Activated naive CD8-positive, alpha-beta T cell treated with anti-CD3 and anti-CD28 coated beads, Interleukin-2, amount 10 ng/mL, durations not matched to agents 7 days and 5 days (primary cell): ENCODE results near the gene OR2F2. TPM values are rescaled to one million over a fixed set of nuclear protein-coding genes. Genes with fewer than 3 reads are reported as not detected.

Source experiments
- ATAC-seq: fragments of 150-1000 bp; cut with Tn5 transposase; one replicate; pipeline ENCODE4 v1.10.0; 2021; ENCODE audit warnings: low read depth, moderate library complexity
- POLR2A ChIA-PET: fragments of 350-600 bp; sonication (Branson Sonifier 250); formaldehyde crosslinking; loops from one replicate; lab custom pipeline; 2021; ENCODE audit warnings: antibody characterized with exemption; lab: Charles Lee
- DNase-seq: peaks from one replicate; pipeline ENCODE4 v3.0.0; 2021
- H3K27ac Mint-ChIP-seq: one replicate; pipeline ENCODE4 v1.8.0; 2022; ENCODE audit warnings: mild to moderate bottlenecking, mixed read lengths
- H3K27me3 Mint-ChIP-seq: one replicate; pipeline ENCODE4 v1.8.0; 2022; ENCODE audit warnings: mild to moderate bottlenecking, moderate library complexity, mixed read lengths
- H3K36me3 Mint-ChIP-seq: one replicate; pipeline ENCODE4 v1.8.0; 2021; ENCODE audit warnings: mild to moderate bottlenecking, mixed read lengths
- H3K4me1 Mint-ChIP-seq: one replicate; pipeline ENCODE4 v1.8.0; 2021; ENCODE audit warnings: mixed read lengths
- H3K4me3 Mint-ChIP-seq: one replicate; pipeline ENCODE4 v1.8.0; 2022; ENCODE audit warnings: mild to moderate bottlenecking, moderate library complexity, mixed read lengths
- H3K9me3 Mint-ChIP-seq: one replicate; pipeline ENCODE4 v1.8.0; 2021; ENCODE audit warnings: mixed read lengths
- total RNA-seq, 2 experiments: library from RNA; stranded (reverse); gene quantifications; one replicate each; pipeline ENCODE4 v1.2.3, GENCODE V29; 2021

The OR2F2 gene
- total RNA-seq, 2 experiments from 2014 or later, result not detected

DNA sequence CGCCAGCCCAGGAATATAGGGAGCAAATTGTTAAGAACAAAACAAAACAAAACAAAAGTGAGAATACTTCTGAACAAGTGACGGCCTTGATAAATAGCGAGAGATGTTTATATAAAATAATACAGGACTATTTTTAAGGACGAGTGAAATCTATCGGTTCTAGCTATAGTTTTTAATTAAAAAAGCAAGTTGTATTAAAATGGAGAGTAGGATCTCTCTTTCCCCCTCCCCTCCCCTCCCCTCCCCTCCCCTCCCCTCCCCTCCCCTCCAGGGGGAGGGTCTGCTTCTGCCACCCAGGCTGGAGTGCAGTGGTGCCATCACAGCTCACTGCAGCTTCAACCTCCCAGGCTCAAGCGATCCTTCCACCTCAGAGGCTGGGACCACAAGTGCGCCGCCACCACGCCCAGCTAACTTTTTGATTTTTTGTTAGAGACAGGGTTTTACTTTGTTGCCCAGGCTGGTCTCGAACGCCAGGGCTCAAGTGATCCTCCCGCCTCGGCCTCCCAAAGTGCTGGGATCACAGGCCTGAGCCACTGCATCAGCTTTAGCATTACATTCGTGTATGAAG lies 32.6 kb upstream of the OR2F2 start:
- H3K36me3 Mint-ChIP-seq, result no peaks in the 10 kb centered on the region
- no peaks in the 10 kb centered on the region for H3K9me3 Mint-ChIP-seq
- H3K27ac Mint-ChIP-seq, result peak overlapping the region; percentile 85
- peak overlapping the region; percentile 87 for H3K4me3 Mint-ChIP-seq
- no peak for ATAC-seq
- no peaks in the 10 kb centered on the region for H3K27me3 Mint-ChIP-seq
- POLR2A ChIA-PET, result interaction anchor here (0.6 to 1.6 kb wide), 3 partner anchors 9 to 17 kb away, joined by 4 to 10 read pairs (median 7); no protein-coding TSS in a partner anchor
- DNase-seq, result no peak
- H3K4me1 Mint-ChIP-seq, result peaks cover 21% of the 10 kb centered on the region

DNA sequence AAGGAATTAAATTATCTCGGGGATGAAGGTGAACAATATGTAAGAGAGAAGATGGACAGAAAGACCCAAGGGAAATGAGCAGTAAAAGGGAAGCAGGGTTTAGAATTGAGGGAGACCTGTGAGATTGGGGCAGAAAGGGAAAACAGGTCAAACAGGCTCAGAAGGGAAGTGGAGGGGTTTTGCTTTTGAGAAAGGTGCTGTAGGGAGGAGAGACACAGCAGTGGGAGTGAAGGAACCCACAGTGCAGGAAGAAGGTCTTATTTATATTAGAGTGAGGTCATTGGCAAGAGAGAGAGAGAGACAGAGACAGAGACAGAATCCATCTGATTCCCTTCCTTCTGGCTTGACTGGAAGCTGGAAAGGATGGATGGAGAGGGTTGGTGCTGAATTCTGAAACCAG lies 29.5 kb upstream of the OR2F2 start:
- peaks cover 3% of the 10 kb centered on the region for H3K27me3 Mint-ChIP-seq
- no peaks in the 10 kb centered on the region for H3K9me3 Mint-ChIP-seq
- H3K27ac Mint-ChIP-seq, result no peak overlapping the region
- POLR2A ChIA-PET, result no interaction called here
- no peak overlapping the region for H3K4me3 Mint-ChIP-seq
- H3K4me1 Mint-ChIP-seq, result peaks cover 14% of the 10 kb centered on the region
- no peak for ATAC-seq
- no peaks in the 10 kb centered on the region for H3K36me3 Mint-ChIP-seq
- no peak for DNase-seq

DNA sequence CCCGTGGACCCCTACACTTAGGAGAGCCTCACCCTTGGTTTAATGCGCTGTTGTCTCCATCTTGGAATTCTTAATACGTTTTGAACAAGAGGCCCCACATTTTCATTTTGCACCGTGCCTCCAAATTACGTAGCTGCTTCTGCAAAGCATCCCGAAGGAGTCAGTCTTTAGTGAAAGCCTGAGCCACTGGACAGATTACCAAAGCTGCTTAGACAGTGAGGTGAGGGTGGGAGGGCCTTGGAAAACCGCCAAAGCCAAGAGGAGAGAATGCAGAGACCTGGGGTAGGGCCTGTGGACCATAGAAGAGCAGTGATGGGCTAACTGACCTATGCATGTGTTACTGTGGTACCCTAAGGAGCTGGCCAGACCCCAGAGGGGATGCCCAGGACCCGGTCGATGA lies 28.9 kb upstream of the OR2F2 start:
- ATAC-seq (no peak), DNase-seq (no peak)
- Mint-ChIP-seq H3K4me1 (peaks cover 9% of the 10 kb centered on the region), H3K4me3 (no peak overlapping the region), H3K36me3 (no peaks in the 10 kb centered on the region), H3K27me3 (peaks cover 3% of the 10 kb centered on the region), H3K9me3 (no peaks in the 10 kb centered on the region), H3K27ac (no peak overlapping the region)
- POLR2A ChIA-PET, result no interaction called here

DNA sequence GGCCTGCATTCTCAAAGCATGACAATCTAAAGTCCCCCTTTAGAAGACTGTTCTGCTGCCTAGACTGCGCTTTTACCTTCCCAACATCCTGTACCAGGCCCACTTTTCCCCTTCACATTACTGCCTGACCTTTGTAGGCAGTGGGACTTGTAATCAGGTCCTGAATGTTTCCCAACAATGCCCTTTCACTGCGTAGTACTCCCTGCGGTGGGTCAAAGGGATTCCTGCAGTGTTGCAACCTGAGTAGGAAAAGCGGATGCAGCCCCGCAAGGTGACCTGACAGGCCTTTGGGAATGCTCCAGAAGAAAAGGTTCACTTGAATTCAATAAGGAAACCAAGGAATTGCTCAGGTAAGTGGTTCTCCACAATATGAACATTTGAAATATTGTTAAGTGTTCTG lies 28.1 kb upstream of the OR2F2 start:
- Mint-ChIP-seq H3K4me3 (no peak overlapping the region), H3K27ac (no peak overlapping the region), H3K27me3 (peaks cover 3% of the 10 kb centered on the region), H3K9me3 (no peaks in the 10 kb centered on the region), H3K36me3 (no peaks in the 10 kb centered on the region), H3K4me1 (peaks cover 8% of the 10 kb centered on the region)
- ATAC-seq (no peak), DNase-seq (no peak)
- POLR2A ChIA-PET, result no interaction called here

DNA sequence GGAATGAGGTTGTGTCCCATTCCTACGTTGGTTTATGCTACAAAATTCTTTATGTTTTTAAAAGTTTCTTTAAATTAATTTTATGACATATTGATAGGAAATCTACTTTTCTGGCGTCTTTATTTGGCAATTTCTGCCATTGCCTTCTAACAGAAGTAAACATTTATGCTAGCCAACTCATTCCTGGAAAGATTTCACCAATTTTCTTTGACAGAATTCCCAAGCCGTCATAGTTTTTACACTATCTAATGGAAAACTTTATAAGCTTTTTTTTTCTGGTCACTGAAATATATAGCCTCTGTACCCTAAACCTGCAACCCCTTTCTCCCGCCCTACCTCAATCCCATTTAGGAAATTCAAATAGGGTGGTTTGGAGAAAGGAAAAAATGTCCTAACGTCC lies 26.9 kb upstream of the OR2F2 start:
- H3K4me3 Mint-ChIP-seq, result no peak overlapping the region
- ATAC-seq, result no peak
- H3K9me3 Mint-ChIP-seq, result no peaks in the 10 kb centered on the region
- peaks cover 6% of the 10 kb centered on the region for H3K4me1 Mint-ChIP-seq
- H3K27me3 Mint-ChIP-seq, result peaks cover 3% of the 10 kb centered on the region
- DNase-seq, result no peak
- no peaks in the 10 kb centered on the region for H3K36me3 Mint-ChIP-seq
- POLR2A ChIA-PET, result no interaction called here
- no peak overlapping the region for H3K27ac Mint-ChIP-seq

DNA sequence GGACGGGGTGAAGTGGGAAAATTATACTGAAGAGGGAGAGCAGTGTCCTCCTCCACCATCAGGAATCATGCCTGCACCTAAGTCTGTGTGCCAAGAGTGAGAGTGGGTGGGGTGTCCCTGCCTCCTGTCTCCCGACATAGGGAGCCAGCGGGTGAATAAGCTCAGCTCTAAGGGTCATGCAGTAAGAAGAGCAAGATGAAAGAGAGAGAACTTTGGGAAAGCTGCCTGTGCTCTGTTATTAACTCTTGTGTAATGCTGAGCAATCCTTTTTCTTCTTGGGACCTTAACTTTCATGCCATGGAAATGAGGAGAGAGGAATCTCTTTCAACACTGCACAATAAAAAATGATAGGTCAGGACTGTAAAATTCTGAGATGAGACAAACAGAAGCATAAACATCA lies 25.2 kb upstream of the OR2F2 start:
- H3K4me3 Mint-ChIP-seq, result no peak overlapping the region
- peaks cover 7% of the 10 kb centered on the region for H3K27me3 Mint-ChIP-seq
- ATAC-seq, result no peak
- no peaks in the 10 kb centered on the region for H3K9me3 Mint-ChIP-seq
- no peak overlapping the region for H3K27ac Mint-ChIP-seq
- no peaks in the 10 kb centered on the region for H3K36me3 Mint-ChIP-seq
- POLR2A ChIA-PET, result no interaction called here
- H3K4me1 Mint-ChIP-seq, result peaks cover 4% of the 10 kb centered on the region
- DNase-seq, result no peak

DNA sequence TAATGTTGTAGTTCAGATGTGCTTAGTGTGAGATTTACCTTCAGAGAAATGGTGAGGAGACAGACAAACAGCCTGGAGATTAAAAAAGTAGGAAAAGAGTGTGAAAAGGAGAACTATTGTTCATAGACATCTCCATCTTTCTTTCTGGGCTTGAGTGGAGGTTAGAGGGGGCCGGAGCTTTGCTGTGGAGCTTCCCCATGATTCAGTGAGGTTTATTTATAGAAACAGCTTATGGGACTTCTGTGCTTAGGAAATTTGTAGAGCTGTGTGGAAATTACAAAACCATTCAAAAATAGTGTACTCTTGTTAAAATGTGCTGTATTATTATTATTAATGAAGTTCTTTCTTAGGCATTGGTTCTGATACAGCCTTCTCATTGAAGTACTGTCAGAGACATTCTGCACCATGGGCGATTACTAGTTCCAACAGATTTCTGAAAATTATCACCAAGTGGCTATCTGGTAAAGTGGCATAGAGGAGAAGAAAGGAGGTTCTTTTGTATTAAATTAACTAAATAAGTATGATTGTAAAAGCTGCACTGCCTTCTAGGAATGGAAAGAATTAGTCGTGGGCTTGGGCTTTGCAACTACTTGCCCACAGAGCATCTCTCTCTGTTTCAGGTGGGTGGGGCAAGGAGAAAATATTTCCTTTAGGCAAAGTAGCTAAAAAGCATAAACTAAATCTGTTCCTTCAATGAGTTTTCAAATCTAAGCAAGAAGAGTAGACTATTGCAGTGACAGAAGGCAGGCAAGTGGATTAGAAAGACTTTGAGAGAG lies 24.4 kb upstream of the OR2F2 start:
- Mint-ChIP-seq H3K27me3 (peaks cover 7% of the 10 kb centered on the region), H3K9me3 (no peaks in the 10 kb centered on the region), H3K27ac (no peak overlapping the region), H3K4me3 (no peak overlapping the region), H3K4me1 (no peaks in the 10 kb centered on the region), H3K36me3 (no peaks in the 10 kb centered on the region)
- no peak for DNase-seq
- POLR2A ChIA-PET, result no interaction called here
- ATAC-seq, result no peak

DNA sequence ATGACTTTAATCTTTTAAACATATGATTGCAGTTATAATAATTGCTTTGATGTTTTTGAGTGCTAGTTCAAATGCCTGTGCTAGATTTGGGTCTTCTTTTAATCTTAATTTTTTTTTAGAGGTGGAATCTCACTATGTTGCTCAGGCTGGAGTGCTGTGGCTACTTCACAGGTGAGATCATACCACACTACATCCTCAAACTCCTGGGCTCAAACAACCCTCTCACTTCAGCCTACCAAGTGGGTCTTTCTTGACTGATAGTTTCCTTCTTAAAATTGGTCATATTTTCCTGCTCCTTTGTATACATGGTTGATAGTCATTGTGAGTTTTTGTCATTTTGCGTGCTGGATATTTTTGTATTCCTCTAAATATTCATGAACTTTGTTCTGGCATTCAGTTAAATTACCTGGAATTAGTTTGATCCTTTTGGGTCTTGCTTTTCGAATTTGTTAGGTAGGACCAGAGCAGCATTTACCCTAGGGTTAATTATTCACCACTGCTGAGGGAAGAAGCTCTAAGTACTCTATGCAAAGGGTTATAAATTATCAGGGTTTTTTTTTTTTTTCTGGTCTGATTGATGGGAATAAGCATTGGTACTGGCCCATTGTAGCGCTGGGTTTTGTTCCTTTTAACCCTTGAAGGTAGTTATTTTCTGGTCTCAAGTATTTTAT lies 21.0 kb upstream of the OR2F2 start:
- POLR2A ChIA-PET, result no interaction called here
- Mint-ChIP-seq H3K36me3 (no peaks in the 10 kb centered on the region), H3K9me3 (no peaks in the 10 kb centered on the region), H3K27ac (no peak overlapping the region), H3K27me3 (peaks cover 13% of the 10 kb centered on the region), H3K4me3 (no peak overlapping the region), H3K4me1 (no peaks in the 10 kb centered on the region)
- ATAC-seq (no peak), DNase-seq (no peak)

DNA sequence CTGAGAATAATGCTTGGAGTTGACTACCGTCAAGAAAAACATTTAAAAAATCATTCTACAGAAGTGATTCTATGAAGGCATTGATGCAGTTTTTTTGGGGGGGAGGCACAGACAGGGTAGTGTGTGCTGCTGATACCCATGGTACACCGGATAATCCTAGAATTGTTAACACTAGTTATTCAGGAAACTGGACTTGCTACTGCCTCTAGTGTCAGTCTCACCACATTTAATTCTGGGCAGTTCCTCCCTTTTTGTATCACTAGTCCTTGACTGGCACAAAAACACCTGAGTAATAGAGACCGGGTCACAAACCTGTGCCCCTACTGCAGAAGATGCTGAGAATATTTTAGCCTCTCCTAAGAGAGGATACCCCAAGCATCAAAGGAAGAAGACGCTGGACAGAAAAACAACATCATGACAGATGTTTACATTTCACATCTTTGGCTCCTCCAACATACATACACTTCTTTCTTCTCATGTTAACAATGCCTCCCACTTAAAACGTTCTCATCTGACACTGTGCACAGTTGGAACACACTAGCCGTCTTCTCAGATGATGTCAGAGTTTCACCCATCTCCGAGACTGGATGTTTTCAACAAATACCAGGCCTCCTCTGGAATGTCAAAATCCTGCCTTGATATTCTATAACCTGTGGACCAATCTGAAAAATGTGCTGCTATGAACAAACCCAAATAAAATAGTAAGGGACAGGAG lies 19.9 kb upstream of the OR2F2 start:
- no peak overlapping the region for H3K4me3 Mint-ChIP-seq
- ATAC-seq (no peak), DNase-seq (no peak)
- no peak overlapping the region for H3K27ac Mint-ChIP-seq
- H3K36me3 Mint-ChIP-seq, result no peaks in the 10 kb centered on the region
- H3K9me3 Mint-ChIP-seq, result no peaks in the 10 kb centered on the region
- POLR2A ChIA-PET, result no interaction called here
- no peaks in the 10 kb centered on the region for H3K4me1 Mint-ChIP-seq
- H3K27me3 Mint-ChIP-seq, result peaks cover 19% of the 10 kb centered on the region

DNA sequence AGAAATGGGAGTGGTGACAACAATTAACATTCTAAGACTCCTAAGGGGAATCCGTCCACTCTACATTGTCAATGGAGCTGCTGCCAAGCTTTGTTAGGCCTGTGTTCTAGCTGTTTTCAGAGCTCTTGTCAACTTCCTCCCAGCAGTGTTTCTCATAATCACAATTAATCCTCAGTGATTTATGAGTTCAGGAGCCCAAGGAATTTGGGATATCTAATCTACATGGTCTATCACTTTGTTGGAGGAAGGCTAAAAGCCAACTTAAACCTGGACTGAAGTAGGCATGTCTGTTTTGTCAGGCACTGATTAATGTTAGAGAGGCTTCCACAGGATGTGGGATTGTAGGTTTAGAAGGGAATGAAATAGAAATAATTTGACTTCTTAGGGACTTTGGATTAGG lies 10.2 kb upstream of the OR2F2 start:
- no peak for ATAC-seq
- Mint-ChIP-seq H3K4me1 (no peaks in the 10 kb centered on the region), H3K27me3 (peaks cover 27% of the 10 kb centered on the region), H3K27ac (no peak overlapping the region), H3K36me3 (no peaks in the 10 kb centered on the region), H3K4me3 (no peak overlapping the region), H3K9me3 (no peaks in the 10 kb centered on the region)
- no peak for DNase-seq
- POLR2A ChIA-PET, result no interaction called here

DNA sequence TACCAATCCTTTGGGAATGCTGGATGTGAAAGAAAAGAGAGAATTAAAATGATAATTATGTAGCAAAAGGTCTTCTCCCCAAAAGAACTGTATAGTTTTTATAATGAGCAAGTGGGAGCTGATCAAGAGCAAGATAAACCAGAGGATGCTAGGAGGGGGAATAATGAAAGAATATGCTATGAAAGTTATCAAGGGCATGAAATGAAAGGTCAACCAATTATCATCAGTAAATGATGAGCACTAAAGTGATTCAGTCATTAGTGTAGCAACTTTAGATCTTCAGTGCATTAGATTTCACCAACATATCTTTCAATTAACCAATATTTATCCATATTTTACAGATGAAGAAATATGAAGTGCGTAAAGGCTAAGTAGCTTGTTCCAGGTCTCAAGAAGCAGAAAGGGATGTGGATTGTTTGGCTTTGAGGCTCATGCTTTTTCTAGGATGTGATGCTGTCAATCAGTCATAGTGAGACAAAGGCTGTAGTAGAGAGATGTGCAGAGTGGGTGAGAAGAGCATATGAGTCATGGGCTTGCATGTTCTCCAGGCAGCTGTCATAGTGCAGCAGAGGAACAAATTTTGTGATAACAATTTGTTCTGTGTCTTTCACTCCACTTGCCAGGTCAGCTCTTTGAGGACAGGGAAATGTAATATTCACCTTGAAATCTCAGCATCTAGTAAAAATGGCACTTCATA lies 5.7 kb upstream of the OR2F2 start:
- no peak for DNase-seq
- POLR2A ChIA-PET, result no interaction called here
- H3K27me3 Mint-ChIP-seq, result peaks cover 12% of the 10 kb centered on the region

DNA sequence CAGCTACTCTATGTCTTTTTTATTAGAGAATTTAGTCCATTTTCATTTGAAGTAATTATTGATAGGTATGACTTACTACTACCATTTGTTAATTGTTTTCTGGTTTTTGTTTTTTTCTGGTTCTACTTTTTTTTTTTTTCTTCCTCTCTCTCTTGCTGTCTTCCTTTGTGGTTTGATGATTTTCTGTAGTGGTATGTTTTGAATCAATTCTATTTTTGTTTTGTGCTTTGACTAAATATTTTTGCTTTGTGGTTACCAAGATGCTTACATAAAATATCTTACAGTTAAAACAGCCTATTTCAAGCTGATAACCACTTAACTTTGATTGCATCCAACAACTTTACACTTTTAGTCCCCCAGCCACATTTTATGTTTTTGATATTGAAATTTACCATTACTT lies 3.3 kb upstream of the OR2F2 start:
- no peak for DNase-seq
- H3K9me3 Mint-ChIP-seq, result no peaks in the 10 kb centered on the region
- no peaks in the 10 kb centered on the region for H3K4me1 Mint-ChIP-seq
- H3K27ac Mint-ChIP-seq, result no peak overlapping the region
- H3K27me3 Mint-ChIP-seq, result peaks cover 7% of the 10 kb centered on the region
- no peak overlapping the region for H3K4me3 Mint-ChIP-seq
- ATAC-seq, result no peak
- POLR2A ChIA-PET, result no interaction called here
- H3K36me3 Mint-ChIP-seq, result no peaks in the 10 kb centered on the region

More for the DNA sequence above, 5.7 kb upstream of the OR2F2 start:
- no peak for ATAC-seq
- H3K36me3 Mint-ChIP-seq, result no peaks in the 10 kb centered on the region
- no peaks in the 10 kb centered on the region for H3K9me3 Mint-ChIP-seq
- no peaks in the 10 kb centered on the region for H3K4me1 Mint-ChIP-seq
- no peak overlapping the region for H3K4me3 Mint-ChIP-seq
- H3K27ac Mint-ChIP-seq, result no peak overlapping the region
